Kidney epithelial cell (primary cell): Measurements from ENCODE around the gene MEF2B. TPM values are rescaled to one million over a fixed set of nuclear protein-coding genes. Genes with fewer than 3 reads are reported as not detected.

ENCODE experiments used
- DNase-seq: peaks from one replicate; pipeline ENCODE4 v3.0.0-alpha.2; 2010; ENCODE audit warnings: low read depth
- H3K27me3 ChIP-seq: 2 replicates; pipeline ENCODE4 v1.6.0; 2011; ENCODE audit warnings: low read length; ENCODE audit not compliant: control insufficient read depth, insufficient read depth
- H3K36me3 ChIP-seq: 2 replicates; pipeline ENCODE4 v1.5.1; 2011; ENCODE audit warnings: low read length; ENCODE audit not compliant: control insufficient read depth, insufficient read depth
- H3K4me3 ChIP-seq: 2 replicates; pipeline ENCODE4 v1.5.1; 2011; ENCODE audit warnings: low read depth, mild to moderate bottlenecking, control low read depth, low read length
- total RNA-seq: library from RNA; depleted of rRNA; stranded (reverse); fragments of >200 nt; gene quantifications from 2 replicates; pipeline ENCODE4 v1.2.3, GENCODE V29; 2015
- TF ChIP-seq, protein P1 (sequence below): IDR thresholded peaks from 2 replicates; pipeline ENCODE4 v1.5.1; 2011; ENCODE audit warnings: mild to moderate bottlenecking, moderate library complexity, low read length, control low read depth, inconsistent platforms; ENCODE audit not compliant: insufficient read depth, poor library complexity, severe bottlenecking

The MEF2B gene
- total RNA-seq, 1 donor from 2014 or later = 0.13 TPM

- TF ChIP-seq, protein P1, sequence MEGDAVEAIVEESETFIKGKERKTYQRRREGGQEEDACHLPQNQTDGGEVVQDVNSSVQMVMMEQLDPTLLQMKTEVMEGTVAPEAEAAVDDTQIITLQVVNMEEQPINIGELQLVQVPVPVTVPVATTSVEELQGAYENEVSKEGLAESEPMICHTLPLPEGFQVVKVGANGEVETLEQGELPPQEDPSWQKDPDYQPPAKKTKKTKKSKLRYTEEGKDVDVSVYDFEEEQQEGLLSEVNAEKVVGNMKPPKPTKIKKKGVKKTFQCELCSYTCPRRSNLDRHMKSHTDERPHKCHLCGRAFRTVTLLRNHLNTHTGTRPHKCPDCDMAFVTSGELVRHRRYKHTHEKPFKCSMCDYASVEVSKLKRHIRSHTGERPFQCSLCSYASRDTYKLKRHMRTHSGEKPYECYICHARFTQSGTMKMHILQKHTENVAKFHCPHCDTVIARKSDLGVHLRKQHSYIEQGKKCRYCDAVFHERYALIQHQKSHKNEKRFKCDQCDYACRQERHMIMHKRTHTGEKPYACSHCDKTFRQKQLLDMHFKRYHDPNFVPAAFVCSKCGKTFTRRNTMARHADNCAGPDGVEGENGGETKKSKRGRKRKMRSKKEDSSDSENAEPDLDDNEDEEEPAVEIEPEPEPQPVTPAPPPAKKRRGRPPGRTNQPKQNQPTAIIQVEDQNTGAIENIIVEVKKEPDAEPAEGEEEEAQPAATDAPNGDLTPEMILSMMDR = no peak
- DNase-seq = no peak
- Histone ChIP-seq H3K4me3 (no peak overlapping the region), H3K36me3 (no peaks in the 10 kb centered on the region), H3K27me3 (no peaks in the 10 kb centered on the region)
Measured at GRCh38 chr19:19162495-19162894, 7.6 kb downstream of the MEF2B start.

- no peak for DNase-seq
- Histone ChIP-seq H3K36me3 (no peaks in the 10 kb centered on the region), H3K27me3 (no peaks in the 10 kb centered on the region), H3K4me3 (no peak overlapping the region)
- TF ChIP-seq, protein P1 = no peak
Measured at GRCh38 chr19:19160461-19161035, 9.5 kb downstream of the MEF2B start.

- H3K27me3 ChIP-seq = no peaks in the 10 kb centered on the region
- TF ChIP-seq, protein P1 = no peak
- no peaks in the 10 kb centered on the region for H3K36me3 ChIP-seq
- DNase-seq = no peak
- no peak overlapping the region for H3K4me3 ChIP-seq
Measured at GRCh38 chr19:19159534-19159933, 10.5 kb downstream of the MEF2B start.

DNA sequence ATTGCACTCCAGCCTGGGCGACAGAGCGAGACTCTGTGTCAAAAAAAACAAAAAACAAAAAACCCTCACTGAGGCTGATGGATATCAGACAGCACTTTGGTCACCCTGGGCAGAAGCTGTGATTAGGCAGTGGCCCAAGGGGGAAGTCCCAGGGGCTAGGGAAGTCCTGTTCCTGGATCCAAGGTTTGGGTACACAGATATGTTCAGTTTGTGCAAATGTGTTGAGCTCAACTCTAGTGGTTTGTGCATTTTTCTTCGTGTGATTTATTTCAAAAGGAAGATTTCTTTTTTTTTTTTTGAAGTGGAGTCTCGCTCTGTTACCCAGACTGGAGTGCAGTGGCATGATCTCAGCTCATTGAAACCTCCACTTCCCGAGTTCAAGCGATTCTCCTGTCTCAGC, 12.3 kb downstream of the MEF2B start:
- DNase-seq = no peak
- Histone ChIP-seq H3K36me3 (no peaks in the 10 kb centered on the region), H3K4me3 (no peak overlapping the region), H3K27me3 (no peaks in the 10 kb centered on the region)
- TF ChIP-seq, protein P1 = no peak

- Histone ChIP-seq H3K36me3 (no peaks in the 10 kb centered on the region), H3K27me3 (no peaks in the 10 kb centered on the region), H3K4me3 (no peak overlapping the region)
- TF ChIP-seq, protein P1 = no peak
- no peak for DNase-seq
Measured at GRCh38 chr19:19155495-19156219, 14.4 kb downstream of the MEF2B start.
